Neural cell (in vitro differentiated cells): ENCODE data around the gene GK. TPM values are rescaled to one million over a fixed set of nuclear protein-coding genes. Genes with fewer than 3 reads are reported as not detected.

Experiments
- H2AFZ ChIP-seq: fragments of 200-600, 300-800 bp; sonication (generic), shearing (Covaris generic); 2 replicates; pipeline ENCODE4 v1.6.0; 2014; ENCODE audit warnings: low read depth, mild to moderate bottlenecking, antibody characterized with exemption, low read length, moderate library complexity
- H3F3A ChIP-seq: fragments of 200-600 bp; shearing (Covaris generic); 2 replicates; pipeline ENCODE4 v1.6.1; 2016; ENCODE audit warnings: mild to moderate bottlenecking, moderate library complexity, mixed read lengths, antibody characterized with exemption, low read length; ENCODE audit not compliant: insufficient read depth, poor library complexity, severe bottlenecking
- H3K27ac ChIP-seq: fragments of 200-600, 300-800 bp; sonication (generic), shearing (Covaris generic); 2 replicates; pipeline ENCODE4 v1.5.1; 2014; ENCODE audit warnings: mild to moderate bottlenecking, low read length, moderate library complexity
- H3K27me3 ChIP-seq: fragments of 300-800, 200-600 bp; sonication (generic), shearing (Covaris generic); 2 replicates; pipeline ENCODE4 v1.6.0; 2014; ENCODE audit warnings: mild to moderate bottlenecking, low read depth, low read length, moderate library complexity; ENCODE audit not compliant: insufficient read depth
- H3K36me3 ChIP-seq: fragments of 300-800, 200-600 bp; sonication (generic), shearing (Covaris generic); 2 replicates; pipeline ENCODE4 v1.5.1; 2014; ENCODE audit warnings: mild to moderate bottlenecking, antibody characterized with exemption, low read length, moderate library complexity; ENCODE audit not compliant: insufficient read depth
- H3K4me2 ChIP-seq: fragments of 300-800, 200-600 bp; sonication (generic), shearing (Covaris generic); 2 replicates; pipeline ENCODE4 v1.6.0; 2014; ENCODE audit warnings: mild to moderate bottlenecking, low read length
- H3K4me3 ChIP-seq: fragments of 300-800, 200-600 bp; sonication (generic), shearing (Covaris generic); 2 replicates; pipeline ENCODE4 v1.5.1; 2014; ENCODE audit warnings: mild to moderate bottlenecking, low read length, moderate library complexity
- H3K79me2 ChIP-seq: fragments of 200-600 bp; shearing (Covaris generic); replicated peaks from 2 replicates; pipeline ENCODE4 v1.6.0; 2014; ENCODE audit warnings: mild to moderate bottlenecking, low read length, moderate library complexity; ENCODE audit not compliant: insufficient read depth
- H3K9ac ChIP-seq: fragments of 300-800, 200-600 bp; sonication (generic), shearing (Covaris generic); 2 replicates; pipeline ENCODE4 v1.6.1; 2016; ENCODE audit warnings: mild to moderate bottlenecking, low read length, mixed read lengths
- H3K9me2 ChIP-seq: fragments of 200-600 bp; shearing (Covaris generic); 2 replicates; pipeline ENCODE4 v1.6.1; 2016; ENCODE audit warnings: mild to moderate bottlenecking, low read length, mixed read lengths; ENCODE audit not compliant: insufficient read depth
- H3K9me3 ChIP-seq: fragments of 200-600, 300-800 bp; sonication (generic), shearing (Covaris generic); 2 replicates; pipeline ENCODE4 v1.6.1; 2016; ENCODE audit warnings: mild to moderate bottlenecking, mixed run types, low read length, moderate library complexity, mixed read lengths
- H4K20me1 ChIP-seq: fragments of 200-600 bp; shearing (Covaris generic); 2 replicates; pipeline ENCODE4 v1.6.1; 2016; ENCODE audit warnings: mild to moderate bottlenecking, mixed run types; ENCODE audit not compliant: insufficient read depth
- MXI1 ChIP-seq: fragments of 450-650 bp; conservative IDR thresholded peaks from 2 replicates; pipeline ENCODE4 v1.6.1; 2014; ENCODE audit warnings: antibody characterized with exemption, mild to moderate bottlenecking; ENCODE audit not compliant: poor library complexity, severe bottlenecking
- POLR2AphosphoS5 ChIP-seq: IDR thresholded peaks from 2 replicates; pipeline ENCODE4 v1.6.1; 2012
- SMC3 ChIP-seq: fragments of 450-650 bp; conservative IDR thresholded peaks from 2 replicates; pipeline ENCODE4 v1.6.1; 2014; ENCODE audit warnings: antibody characterized with exemption, mild to moderate bottlenecking, moderate library complexity; ENCODE audit not compliant: poor library complexity
- TAF1 ChIP-seq: IDR thresholded peaks from 2 replicates; pipeline ENCODE4 v1.6.1; 2012; ENCODE audit warnings: low read depth
- polyA plus RNA-seq: library from polyadenylated mRNA; depleted of rRNA; stranded (reverse); fragments of >200 nt; gene quantifications from 2 replicates; pipeline ENCODE4 v1.2.3, GENCODE V29; 2014
- TF ChIP-seq, protein P1 (sequence below): IDR thresholded peaks from 2 replicates; pipeline ENCODE4 v1.6.1; 2012; ENCODE audit warnings: borderline replicate concordance
- TF ChIP-seq, protein P2 (sequence below): fragments of 450-650 bp; IDR thresholded peaks from 2 replicates; pipeline ENCODE4 v1.5.1; 2014; ENCODE audit warnings: antibody characterized with exemption, mild to moderate bottlenecking, moderate library complexity; ENCODE audit not compliant: poor library complexity, severe bottlenecking

Gene GK
- polyA plus RNA-seq, 1 donor from 2014 or later: 6.3 TPM

DNA sequence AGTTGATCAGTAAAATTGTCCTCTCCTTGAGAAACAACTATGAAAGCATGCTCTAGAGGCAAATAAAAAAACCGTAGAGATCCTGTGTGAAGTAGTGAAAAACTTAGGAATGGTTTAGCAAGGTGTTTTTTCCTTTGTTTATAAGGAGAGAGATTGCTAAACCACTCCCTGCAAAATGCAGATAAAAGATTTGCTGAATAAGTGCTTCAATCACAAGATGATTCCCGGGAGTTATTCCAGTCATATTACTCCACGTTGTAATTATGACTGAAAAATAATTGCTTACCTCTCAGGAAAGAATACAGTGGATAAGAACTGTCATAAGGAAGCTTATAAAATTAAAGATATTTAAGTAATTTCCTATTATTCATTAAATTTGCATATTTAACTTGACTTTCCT lies 2.8 kb downstream of the GK start:
- Histone ChIP-seq H3K4me2 (no peak overlapping the region), H2AFZ (no peak overlapping the region), H3F3A (no peaks in the 10 kb centered on the region), H3K9ac (no peak overlapping the region), H3K27me3 (no peaks in the 10 kb centered on the region), H3K27ac (no peak overlapping the region), H3K9me2 (no peaks in the 10 kb centered on the region), H4K20me1 (no peaks in the 10 kb centered on the region), H3K79me2 (no peaks in the 10 kb centered on the region), H3K4me3 (no peak overlapping the region), H3K9me3 (no peaks in the 10 kb centered on the region), H3K36me3 (no peaks in the 10 kb centered on the region)
- TF ChIP-seq POLR2AphosphoS5: no peak
- TF ChIP-seq TAF1: no peak
- TF ChIP-seq SMC3: no peak
- TF ChIP-seq, protein P1, sequence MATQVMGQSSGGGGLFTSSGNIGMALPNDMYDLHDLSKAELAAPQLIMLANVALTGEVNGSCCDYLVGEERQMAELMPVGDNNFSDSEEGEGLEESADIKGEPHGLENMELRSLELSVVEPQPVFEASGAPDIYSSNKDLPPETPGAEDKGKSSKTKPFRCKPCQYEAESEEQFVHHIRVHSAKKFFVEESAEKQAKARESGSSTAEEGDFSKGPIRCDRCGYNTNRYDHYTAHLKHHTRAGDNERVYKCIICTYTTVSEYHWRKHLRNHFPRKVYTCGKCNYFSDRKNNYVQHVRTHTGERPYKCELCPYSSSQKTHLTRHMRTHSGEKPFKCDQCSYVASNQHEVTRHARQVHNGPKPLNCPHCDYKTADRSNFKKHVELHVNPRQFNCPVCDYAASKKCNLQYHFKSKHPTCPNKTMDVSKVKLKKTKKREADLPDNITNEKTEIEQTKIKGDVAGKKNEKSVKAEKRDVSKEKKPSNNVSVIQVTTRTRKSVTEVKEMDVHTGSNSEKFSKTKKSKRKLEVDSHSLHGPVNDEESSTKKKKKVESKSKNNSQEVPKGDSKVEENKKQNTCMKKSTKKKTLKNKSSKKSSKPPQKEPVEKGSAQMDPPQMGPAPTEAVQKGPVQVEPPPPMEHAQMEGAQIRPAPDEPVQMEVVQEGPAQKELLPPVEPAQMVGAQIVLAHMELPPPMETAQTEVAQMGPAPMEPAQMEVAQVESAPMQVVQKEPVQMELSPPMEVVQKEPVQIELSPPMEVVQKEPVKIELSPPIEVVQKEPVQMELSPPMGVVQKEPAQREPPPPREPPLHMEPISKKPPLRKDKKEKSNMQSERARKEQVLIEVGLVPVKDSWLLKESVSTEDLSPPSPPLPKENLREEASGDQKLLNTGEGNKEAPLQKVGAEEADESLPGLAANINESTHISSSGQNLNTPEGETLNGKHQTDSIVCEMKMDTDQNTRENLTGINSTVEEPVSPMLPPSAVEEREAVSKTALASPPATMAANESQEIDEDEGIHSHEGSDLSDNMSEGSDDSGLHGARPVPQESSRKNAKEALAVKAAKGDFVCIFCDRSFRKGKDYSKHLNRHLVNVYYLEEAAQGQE: no peak

DNA sequence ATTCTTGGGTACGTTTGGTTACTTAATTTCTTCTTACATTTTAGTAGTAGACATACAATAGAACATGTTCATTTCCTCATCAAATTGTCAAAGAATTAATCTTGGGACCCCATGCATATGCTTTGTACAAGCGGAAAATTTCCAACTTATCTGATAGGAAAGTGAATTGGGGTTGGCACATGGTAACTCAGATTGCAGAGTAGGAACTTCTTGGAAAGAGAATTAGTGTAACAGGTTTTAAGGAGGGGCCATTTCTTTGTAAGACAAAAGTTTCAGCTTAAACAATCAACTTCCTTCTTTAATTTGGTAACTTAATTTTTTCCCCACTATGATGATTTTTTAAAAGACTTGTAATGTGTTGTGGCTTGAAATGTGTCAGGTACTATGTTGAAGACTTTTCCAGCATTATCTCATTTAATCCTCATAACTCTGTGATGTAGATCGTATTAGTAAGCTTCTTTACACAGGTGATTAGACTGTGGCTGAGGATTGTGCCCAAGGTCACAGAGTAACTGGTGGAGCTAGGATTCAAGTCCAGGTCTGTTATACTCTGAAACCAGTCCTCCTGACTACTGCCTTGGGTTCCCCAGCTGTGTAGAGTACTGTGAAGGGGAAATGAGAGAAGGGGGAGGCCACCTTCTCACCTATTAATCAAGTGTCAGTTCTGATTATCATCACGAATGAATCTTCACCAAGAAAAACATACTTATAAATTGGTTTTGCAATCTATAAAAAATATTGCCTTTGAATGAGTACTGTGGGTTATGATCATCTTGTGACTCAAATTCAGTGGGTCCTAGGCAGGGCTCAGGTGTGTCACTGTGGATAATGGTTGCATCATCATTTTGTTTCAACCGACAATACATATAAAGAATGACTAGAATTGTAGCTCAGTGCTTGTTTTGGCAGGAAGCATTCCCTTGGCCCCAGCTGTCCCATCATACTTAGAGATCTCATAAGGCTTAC lies 4.3 kb downstream of the GK start:
- H3K27me3 ChIP-seq: no peaks in the 10 kb centered on the region
- no peak overlapping the region for H2AFZ ChIP-seq
- H3F3A ChIP-seq: no peaks in the 10 kb centered on the region
- H3K9me3 ChIP-seq: no peaks in the 10 kb centered on the region
- TF ChIP-seq MXI1 (no peak), POLR2AphosphoS5 (no peak), SMC3 (no peak)
- TF ChIP-seq, protein P1: no peak
- TF ChIP-seq, protein P2, sequence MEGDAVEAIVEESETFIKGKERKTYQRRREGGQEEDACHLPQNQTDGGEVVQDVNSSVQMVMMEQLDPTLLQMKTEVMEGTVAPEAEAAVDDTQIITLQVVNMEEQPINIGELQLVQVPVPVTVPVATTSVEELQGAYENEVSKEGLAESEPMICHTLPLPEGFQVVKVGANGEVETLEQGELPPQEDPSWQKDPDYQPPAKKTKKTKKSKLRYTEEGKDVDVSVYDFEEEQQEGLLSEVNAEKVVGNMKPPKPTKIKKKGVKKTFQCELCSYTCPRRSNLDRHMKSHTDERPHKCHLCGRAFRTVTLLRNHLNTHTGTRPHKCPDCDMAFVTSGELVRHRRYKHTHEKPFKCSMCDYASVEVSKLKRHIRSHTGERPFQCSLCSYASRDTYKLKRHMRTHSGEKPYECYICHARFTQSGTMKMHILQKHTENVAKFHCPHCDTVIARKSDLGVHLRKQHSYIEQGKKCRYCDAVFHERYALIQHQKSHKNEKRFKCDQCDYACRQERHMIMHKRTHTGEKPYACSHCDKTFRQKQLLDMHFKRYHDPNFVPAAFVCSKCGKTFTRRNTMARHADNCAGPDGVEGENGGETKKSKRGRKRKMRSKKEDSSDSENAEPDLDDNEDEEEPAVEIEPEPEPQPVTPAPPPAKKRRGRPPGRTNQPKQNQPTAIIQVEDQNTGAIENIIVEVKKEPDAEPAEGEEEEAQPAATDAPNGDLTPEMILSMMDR: no peak
- no peak overlapping the region for H3K27ac ChIP-seq
- no peak overlapping the region for H3K4me2 ChIP-seq
- no peak overlapping the region for H3K9ac ChIP-seq
- no peak overlapping the region for H3K4me3 ChIP-seq
- H3K9me2 ChIP-seq: no peaks in the 10 kb centered on the region
- H4K20me1 ChIP-seq: no peaks in the 10 kb centered on the region
- no peaks in the 10 kb centered on the region for H3K79me2 ChIP-seq
- no peaks in the 10 kb centered on the region for H3K36me3 ChIP-seq
